Measurements from ENCODE around the gene HIVEP2. TPM values are rescaled to one million over a fixed set of nuclear protein-coding genes. Genes with fewer than 3 reads are reported as not detected.
A peak's percentile ranks its signal among the peaks of the same experiment; 100 is the strongest.

Gene HIVEP2, protein sequence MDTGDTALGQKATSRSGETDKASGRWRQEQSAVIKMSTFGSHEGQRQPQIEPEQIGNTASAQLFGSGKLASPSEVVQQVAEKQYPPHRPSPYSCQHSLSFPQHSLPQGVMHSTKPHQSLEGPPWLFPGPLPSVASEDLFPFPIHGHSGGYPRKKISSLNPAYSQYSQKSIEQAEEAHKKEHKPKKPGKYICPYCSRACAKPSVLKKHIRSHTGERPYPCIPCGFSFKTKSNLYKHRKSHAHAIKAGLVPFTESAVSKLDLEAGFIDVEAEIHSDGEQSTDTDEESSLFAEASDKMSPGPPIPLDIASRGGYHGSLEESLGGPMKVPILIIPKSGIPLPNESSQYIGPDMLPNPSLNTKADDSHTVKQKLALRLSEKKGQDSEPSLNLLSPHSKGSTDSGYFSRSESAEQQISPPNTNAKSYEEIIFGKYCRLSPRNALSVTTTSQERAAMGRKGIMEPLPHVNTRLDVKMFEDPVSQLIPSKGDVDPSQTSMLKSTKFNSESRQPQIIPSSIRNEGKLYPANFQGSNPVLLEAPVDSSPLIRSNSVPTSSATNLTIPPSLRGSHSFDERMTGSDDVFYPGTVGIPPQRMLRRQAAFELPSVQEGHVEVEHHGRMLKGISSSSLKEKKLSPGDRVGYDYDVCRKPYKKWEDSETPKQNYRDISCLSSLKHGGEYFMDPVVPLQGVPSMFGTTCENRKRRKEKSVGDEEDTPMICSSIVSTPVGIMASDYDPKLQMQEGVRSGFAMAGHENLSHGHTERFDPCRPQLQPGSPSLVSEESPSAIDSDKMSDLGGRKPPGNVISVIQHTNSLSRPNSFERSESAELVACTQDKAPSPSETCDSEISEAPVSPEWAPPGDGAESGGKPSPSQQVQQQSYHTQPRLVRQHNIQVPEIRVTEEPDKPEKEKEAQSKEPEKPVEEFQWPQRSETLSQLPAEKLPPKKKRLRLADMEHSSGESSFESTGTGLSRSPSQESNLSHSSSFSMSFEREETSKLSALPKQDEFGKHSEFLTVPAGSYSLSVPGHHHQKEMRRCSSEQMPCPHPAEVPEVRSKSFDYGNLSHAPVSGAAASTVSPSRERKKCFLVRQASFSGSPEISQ (N-terminal part only)
- total RNA-seq (4.7 and 5.2 TPM in 2 replicates), polyA plus RNA-seq (0.86 and 1.3 TPM in 2 replicates), polyA minus RNA-seq (4.3 and 4.9 TPM in 2 replicates), Bru-seq, nascent RNA (percentile 58 among the genes with signal in this experiment), BruChase-seq, experiment 1, labeled RNA remaining after a 6-hour chase (percentile 50 among the genes with signal in this experiment), BruChase-seq, experiment 2, labeled RNA remaining after a 2-hour chase (percentile 59 among the genes with signal in this experiment)
- polyA plus RNA-seq (2011; cell fraction: cytosol; rRNA removed), result 1.3 TPM in 2 replicates
- 2.4 and 2.9 TPM in 2 replicates for polyA plus RNA-seq (2011; cell fraction: nucleus; rRNA removed)
- polyA plus RNA-seq (2012), result 2.7 and 3.0 TPM in 2 replicates
- 2.6 TPM for polyA minus RNA-seq (2011; cell fraction: cytosol; rRNA and poly(A)+ RNA removed)
- polyA minus RNA-seq (2011; cell fraction: nucleus; rRNA and poly(A)+ RNA removed), result 5.4 and 5.8 TPM in 2 replicates
- long read RNA-seq, partial matches to known transcripts, result 1 of 2 reads
- long read RNA-seq, other reads (novel, unspliced or antisense), result 1 of 2 reads

DNA sequence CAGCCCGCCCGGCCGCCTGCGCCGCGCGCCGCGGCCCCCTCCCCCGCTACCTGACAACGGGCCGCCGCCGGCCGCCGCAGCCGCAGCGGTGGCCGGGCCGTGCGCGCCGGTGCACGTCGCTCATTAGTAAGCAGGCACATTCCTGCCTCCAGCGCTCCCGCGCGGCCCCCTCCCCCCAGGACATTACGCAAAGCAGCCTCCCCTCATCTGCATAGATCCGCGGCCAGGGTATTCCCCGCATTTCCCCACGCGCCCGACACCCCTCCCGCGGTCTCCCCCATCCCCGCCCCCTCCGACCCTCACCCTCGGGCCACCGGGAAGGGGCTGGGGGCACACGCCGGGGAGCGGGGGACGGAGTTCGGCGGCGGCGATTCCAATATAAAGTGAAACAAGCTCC lies at the start of gene HIVEP2:
Gene HIVEP2 (minus strand): TSS at position 128 of the 397 bp plus-strand sequence. CDS start 170,438 bp downstream, outside the sequence.
- Histone ChIP-seq H3K9me1 (replicated peaks; ENCODE audit: control insufficient read depth, extremely low read depth, insufficient read depth, low read length) (no peaks in the 10 kb centered on the region), H3K9ac (replicated peaks; ENCODE audit: extremely low read depth, insufficient read depth, low read length) (peak within 1 kb of the TSS; percentile 96), H3K4me2 (ENCODE audit: insufficient read depth, low read length) (peak within 1 kb of the TSS; percentile 49), H3K36me3 (ENCODE audit: control insufficient read depth in 2 of 2, extremely low read depth in 1 of 2, insufficient read depth in 2 of 2, low read length in 2 of 2) (no peaks in the 10 kb centered on the region), H3K4me3 (replicated peaks in 1 of 3; ENCODE audit: insufficient read depth in 1 of 3, low read depth in 1 of 3, low read length in 3 of 3) (peak within 1 kb of the TSS; percentile 58 to 91 (median 71)), H3K9me3 (replicated peaks; ENCODE audit: control insufficient read depth, insufficient read depth, low read length) (no peaks in the 10 kb centered on the region), H2AFZ (ENCODE audit: low read depth, low read length) (peak within 1 kb of the TSS; percentile 80), H3K27ac (ENCODE audit: insufficient read depth, low read depth, low read length) (peak within 1 kb of the TSS; percentile 85), H3K4me1 (ENCODE audit: control insufficient read depth, extremely low read depth, insufficient read depth, low read length) (peaks cover 30% of the 10 kb centered on the region), H3K79me2 (ENCODE audit: control insufficient read depth, insufficient read depth, low read length) (no peaks in the 10 kb centered on the region), H3K27me3 (ENCODE audit: control insufficient read depth in 2 of 2, insufficient read depth in 2 of 2, low read length in 2 of 2) (no peaks in the 10 kb centered on the region), H4K20me1 (replicated peaks; ENCODE audit: control insufficient read depth, extremely low read depth, insufficient read depth, low read length) (no peaks in the 10 kb centered on the region)
- intact Hi-C loops (cut with micrococcal nuclease) (loop anchor here (5.0 to 10.0 kb wide), 5 partner anchors 82 to 800 kb away; partner anchors contain the start of genes ADAT2, NMBR, PEX3 and VTA1), dilution Hi-C loops (cut with MboI; ENCODE audit: extremely low pct_ligation_motif_present, low sequenced_read_pairs) (no loop called here)
- BruUV-seq (replicated peaks), result no TSS peak
- TF ChIP-seq, protein P1, sequence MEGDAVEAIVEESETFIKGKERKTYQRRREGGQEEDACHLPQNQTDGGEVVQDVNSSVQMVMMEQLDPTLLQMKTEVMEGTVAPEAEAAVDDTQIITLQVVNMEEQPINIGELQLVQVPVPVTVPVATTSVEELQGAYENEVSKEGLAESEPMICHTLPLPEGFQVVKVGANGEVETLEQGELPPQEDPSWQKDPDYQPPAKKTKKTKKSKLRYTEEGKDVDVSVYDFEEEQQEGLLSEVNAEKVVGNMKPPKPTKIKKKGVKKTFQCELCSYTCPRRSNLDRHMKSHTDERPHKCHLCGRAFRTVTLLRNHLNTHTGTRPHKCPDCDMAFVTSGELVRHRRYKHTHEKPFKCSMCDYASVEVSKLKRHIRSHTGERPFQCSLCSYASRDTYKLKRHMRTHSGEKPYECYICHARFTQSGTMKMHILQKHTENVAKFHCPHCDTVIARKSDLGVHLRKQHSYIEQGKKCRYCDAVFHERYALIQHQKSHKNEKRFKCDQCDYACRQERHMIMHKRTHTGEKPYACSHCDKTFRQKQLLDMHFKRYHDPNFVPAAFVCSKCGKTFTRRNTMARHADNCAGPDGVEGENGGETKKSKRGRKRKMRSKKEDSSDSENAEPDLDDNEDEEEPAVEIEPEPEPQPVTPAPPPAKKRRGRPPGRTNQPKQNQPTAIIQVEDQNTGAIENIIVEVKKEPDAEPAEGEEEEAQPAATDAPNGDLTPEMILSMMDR (IDR thresholded peaks at IDR 0.05; ENCODE audit: extremely low read depth in 1 of 2, insufficient read depth in 1 of 2, low read depth in 1 of 2, low read length in 2 of 2), result peak in 1 of 2 donors; percentile 11
- no peak for TF ChIP-seq FOS (IDR thresholded peaks at IDR 0.05; ENCODE audit: borderline replicate concordance, insufficient read depth, low read length)
- ChIA-PET CTCF (interaction anchor here (1.0 to 1.4 kb wide), 6 partner anchors 19 to 482 kb away, joined by 3 to 6 read pairs (median 4); no protein-coding TSS in a partner anchor), POLR2A (no interaction called here)
- FAIRE-seq (no peak), DNase-seq (ENCODE audit: low read depth, low spot score) (peak; percentile 84)
